B cell (primary cell): ENCODE measurements around the gene NTPCR. TPM values are rescaled to one million over a fixed set of nuclear protein-coding genes. Genes with fewer than 3 reads are reported as not detected.

ENCODE experiments used
- ATAC-seq: fragments of 200-7000 bp; cut with Tn5 transposase; one replicate; pipeline ENCODE4 v1.10.0; 2021; ENCODE audit warnings: low read depth, mild to moderate bottlenecking, moderate number of reproducible peaks, moderate library complexity
- CTCF ChIA-PET: fragments of 350-600 bp; sonication (Branson Sonifier 250); formaldehyde crosslinking; loops from one replicate; lab custom pipeline; 2021; ENCODE audit warnings: antibody characterized with exemption, inconsistent platforms; lab: Charles Lee
- POLR2A ChIA-PET: fragments of 350-600 bp; sonication (Branson Sonifier 250); formaldehyde crosslinking; loops from one replicate; lab custom pipeline; 2021; ENCODE audit warnings: antibody characterized with exemption; lab: Charles Lee
- DNase-seq: peaks from one replicate; pipeline ENCODE4 v3.0.0; 2013
- H2AFZ ChIP-seq: 2 replicates; pipeline ENCODE4 v1.6.1; 2012; ENCODE audit warnings: mild to moderate bottlenecking, low read depth, low read length; ENCODE audit not compliant: insufficient read depth, poor library complexity, severe bottlenecking
- H3K27ac ChIP-seq, 2 donors: 1 replicate in 1 of 2; 2 replicates in 1 of 2; pipeline ENCODE4 v1.5.1; 2012 to 2013; ENCODE audit warnings: low read length in 2 of 2, mild to moderate bottlenecking in 2 of 2, moderate library complexity in 1 of 2
- H3K27me3 ChIP-seq, 4 experiments: fragments of 200-600 bp in 1 of 4; sonication (generic) in 1 of 4; replicated peaks in 1 of 4; 1 replicate in 2 of 4; 2 replicates in 2 of 4; pipeline versions ENCODE4 v1.6.1 to v1.7.0; 2013 to 2016; ENCODE audit warnings: low read length in 3 of 4, mild to moderate bottlenecking in 2 of 4, mixed read lengths in 1 of 4, moderate library complexity in 1 of 4; ENCODE audit not compliant: insufficient read depth in 4 of 4, control insufficient read depth in 3 of 4; ENCODE audit errors: control extremely low read depth in 1 of 4
- H3K36me3 ChIP-seq, 2 experiments: replicated peaks in 1 of 2; 1 replicate in 1 of 2; 2 replicates in 1 of 2; pipeline versions ENCODE4 v1.6.1 to v1.7.1; 2013; ENCODE audit warnings: low read length in 1 of 2; ENCODE audit not compliant: insufficient read depth in 2 of 2, control insufficient read depth in 1 of 2; ENCODE audit errors: control extremely low read depth in 1 of 2, extremely low read depth in 1 of 2
- H3K4me1 ChIP-seq, 2 donors: fragments of 200-600 bp in 1 of 2; sonication (generic) in 1 of 2; 1 replicate in 1 of 2; 2 replicates in 1 of 2; pipeline versions ENCODE4 v1.5.1 to v1.6.1; 2013 to 2017; ENCODE audit warnings: low read length in 2 of 2; ENCODE audit not compliant: control insufficient read depth in 2 of 2, insufficient read depth in 2 of 2
- H3K4me2 ChIP-seq: replicated peaks from 2 replicates; pipeline ENCODE3; 2012; ENCODE audit warnings: mild to moderate bottlenecking, low read depth, low read length; ENCODE audit not compliant: poor library complexity, severe bottlenecking
- H3K4me3 ChIP-seq, 5 experiments: fragments of 200-600 bp in 1 of 5; sonication (generic) in 1 of 5; 1 replicate in 3 of 5; 2 replicates in 2 of 5; pipeline versions ENCODE4 v1.5.1 to v1.7.0; 2011 to 2016; ENCODE audit warnings: low read length in 4 of 5, mild to moderate bottlenecking in 4 of 5, low read depth in 2 of 5, control low read depth in 1 of 5, moderate library complexity in 1 of 5; ENCODE audit not compliant: insufficient read depth in 1 of 5; ENCODE audit errors: control extremely low read depth in 1 of 5, extremely low read depth in 1 of 5
- H3K79me2 ChIP-seq: fragments of 200-600 bp; sonication (generic); one replicate; pipeline ENCODE4 v1.6.0; 2016; ENCODE audit warnings: low read length; ENCODE audit not compliant: control insufficient read depth, insufficient read depth
- H3K9ac ChIP-seq: fragments of 200-600 bp; sonication (generic); 2 replicates; pipeline ENCODE4 v1.6.1; 2017; ENCODE audit warnings: mild to moderate bottlenecking, low read length, moderate library complexity
- H3K9me3 ChIP-seq, 3 donors: one replicate each; pipeline versions ENCODE4 v1.6.1 to v1.7.1; 2013; ENCODE audit warnings: low read length in 2 of 3; ENCODE audit not compliant: control insufficient read depth in 2 of 3, insufficient read depth in 1 of 3; ENCODE audit errors: control extremely low read depth in 1 of 3
- H4K20me1 ChIP-seq: 2 replicates; pipeline ENCODE4 v1.6.0; 2012; ENCODE audit warnings: mild to moderate bottlenecking, low read length; ENCODE audit not compliant: insufficient read depth, control insufficient read depth, poor library complexity, severe bottlenecking
- H3K27ac Mint-ChIP-seq: one replicate; pipeline ENCODE4 v1.8.0; 2021; ENCODE audit warnings: mixed read lengths
- H3K27me3 Mint-ChIP-seq: one replicate; pipeline ENCODE4 v1.8.0; 2021; ENCODE audit warnings: mixed read lengths
- H3K4me1 Mint-ChIP-seq: one replicate; pipeline ENCODE4 v1.8.0; 2021; ENCODE audit warnings: mixed read lengths
- H3K4me3 Mint-ChIP-seq: one replicate; pipeline ENCODE4 v1.8.0; 2021; ENCODE audit warnings: mixed read lengths
- H3K9me3 Mint-ChIP-seq: one replicate; pipeline ENCODE4 v1.8.0; 2022; ENCODE audit warnings: mixed read lengths; ENCODE audit not compliant: insufficient read depth
- EZH2 ChIP-seq: IDR thresholded peaks from 2 replicates; pipeline ENCODE4 v1.6.1; 2012; ENCODE audit warnings: borderline replicate concordance, low read depth, mild to moderate bottlenecking, moderate library complexity, low read length; ENCODE audit not compliant: insufficient read depth, poor library complexity, severe bottlenecking
- WGBS: methylation state at CpG from one replicate; pipeline ENCODE4 v1.1.5; 2013; ENCODE audit warnings: missing lambda C conversion rate; ENCODE audit not compliant: insufficient coverage; 5-methylcytosine and 5-hydroxymethylcytosine counted together
- intact Hi-C: fragments of 100-400 bp; cut with micrococcal nuclease; formaldehyde crosslinking; loops from one replicate; pipeline ENCODE4 v1.10.0; 2022
- polyA plus RNA-seq: library from polyadenylated mRNA; depleted of rRNA; stranded (reverse); fragments of >200 nt; gene quantifications from 2 replicates; pipeline ENCODE4 v1.2.3, GENCODE V29; 2012
- total RNA-seq, 2 donors: library from RNA; stranded (reverse); fragments of 120-200 nt in 1 of 2; gene quantifications; 1 replicate in 1 of 2; 2 replicates in 1 of 2; pipeline versions ENCODE4 v1.2.3 to v1.2.4, GENCODE V29; 2013 to 2022
- TF ChIP-seq, protein P1 (sequence below): fragments of 200-600 bp; IDR thresholded peaks from one replicate; pipeline ENCODE4 v1.8.0; 2022; ENCODE audit warnings: antibody characterized with exemption, mild to moderate bottlenecking

The NTPCR gene
- total and polyA plus RNA-seq, 2 donors (not counting 1 experiment from before 2014, with no cell fraction given), result 7.6 to 16.5 TPM

DNA sequence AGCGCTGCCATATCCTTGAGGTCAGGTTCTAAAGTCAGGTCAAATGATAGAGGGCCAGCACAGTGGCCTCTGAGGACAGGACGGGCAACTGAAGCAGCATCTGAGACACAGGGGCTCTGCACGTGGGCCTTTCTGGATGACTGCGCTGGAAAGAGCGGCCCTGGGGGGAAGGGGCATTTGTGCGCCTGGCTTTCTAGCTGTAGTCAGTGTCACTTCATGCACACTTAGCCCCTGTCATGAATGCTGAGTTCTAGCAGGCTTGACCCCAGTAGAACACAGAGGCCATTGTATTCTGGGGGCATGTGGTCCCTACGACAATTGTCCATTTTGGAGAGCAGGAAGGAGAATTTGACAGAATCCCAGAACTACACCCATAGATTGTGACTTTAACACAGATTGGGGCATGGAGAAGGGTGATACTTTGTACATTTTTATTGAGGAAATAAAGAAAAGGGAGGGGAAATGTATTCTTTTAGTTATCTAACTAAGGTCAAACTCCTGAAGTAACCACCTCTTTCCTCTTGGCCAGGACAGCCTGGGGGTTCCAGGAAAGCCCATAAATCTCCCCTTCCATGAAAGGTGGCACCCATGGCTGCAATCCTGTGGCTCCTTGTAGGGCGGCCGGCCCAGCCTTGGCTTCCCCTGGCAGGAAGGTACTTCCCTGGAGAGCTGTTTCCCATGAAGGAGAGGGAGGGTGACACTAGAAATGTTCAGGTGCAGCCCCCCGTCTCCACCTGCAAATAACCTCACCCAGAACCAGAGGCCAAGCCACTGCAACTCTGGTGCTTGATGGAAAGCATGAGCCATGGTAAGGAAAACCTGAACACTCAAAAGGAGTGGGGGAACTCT, 34.4 kb downstream of the NTPCR start:
- H2AFZ ChIP-seq, result no peak overlapping the region
- CTCF ChIA-PET, result interaction anchor here (0.7 kb wide), 1 partner anchor 27 kb away, joined by 3 read pairs; no protein-coding TSS in a partner anchor
- H3K27ac ChIP-seq, result no peak overlapping the region
- H3K4me2 ChIP-seq, result no peak overlapping the region
- no peaks in the 10 kb centered on the region for H3K79me2 ChIP-seq
- H3K27me3 ChIP-seq, result no peaks in the 10 kb centered on the region
- no peak overlapping the region for H3K9ac ChIP-seq
- Mint-ChIP-seq H3K27ac (no peak overlapping the region), H3K27me3 (no peaks in the 10 kb centered on the region), H3K9me3 (no peaks in the 10 kb centered on the region), H3K4me1 (no peaks in the 10 kb centered on the region), H3K4me3 (no peak overlapping the region)
- ATAC-seq (no peak), DNase-seq (no peak)
- POLR2A ChIA-PET, result no interaction called here
- H3K4me3 ChIP-seq, result no peak overlapping the region
- intact Hi-C loops, result no loop called here
- H3K4me1 ChIP-seq, result no peaks in the 10 kb centered on the region
- H3K36me3 ChIP-seq, result no peaks in the 10 kb centered on the region
- TF ChIP-seq EZH2, result no peak
- TF ChIP-seq, protein P1, sequence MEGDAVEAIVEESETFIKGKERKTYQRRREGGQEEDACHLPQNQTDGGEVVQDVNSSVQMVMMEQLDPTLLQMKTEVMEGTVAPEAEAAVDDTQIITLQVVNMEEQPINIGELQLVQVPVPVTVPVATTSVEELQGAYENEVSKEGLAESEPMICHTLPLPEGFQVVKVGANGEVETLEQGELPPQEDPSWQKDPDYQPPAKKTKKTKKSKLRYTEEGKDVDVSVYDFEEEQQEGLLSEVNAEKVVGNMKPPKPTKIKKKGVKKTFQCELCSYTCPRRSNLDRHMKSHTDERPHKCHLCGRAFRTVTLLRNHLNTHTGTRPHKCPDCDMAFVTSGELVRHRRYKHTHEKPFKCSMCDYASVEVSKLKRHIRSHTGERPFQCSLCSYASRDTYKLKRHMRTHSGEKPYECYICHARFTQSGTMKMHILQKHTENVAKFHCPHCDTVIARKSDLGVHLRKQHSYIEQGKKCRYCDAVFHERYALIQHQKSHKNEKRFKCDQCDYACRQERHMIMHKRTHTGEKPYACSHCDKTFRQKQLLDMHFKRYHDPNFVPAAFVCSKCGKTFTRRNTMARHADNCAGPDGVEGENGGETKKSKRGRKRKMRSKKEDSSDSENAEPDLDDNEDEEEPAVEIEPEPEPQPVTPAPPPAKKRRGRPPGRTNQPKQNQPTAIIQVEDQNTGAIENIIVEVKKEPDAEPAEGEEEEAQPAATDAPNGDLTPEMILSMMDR, result no peak
- 100% methylated on average over 6 of the region's 10 CpGs for WGBS
- H4K20me1 ChIP-seq, result no peaks in the 10 kb centered on the region
- H3K9me3 ChIP-seq, result no peaks in the 10 kb centered on the region

DNA sequence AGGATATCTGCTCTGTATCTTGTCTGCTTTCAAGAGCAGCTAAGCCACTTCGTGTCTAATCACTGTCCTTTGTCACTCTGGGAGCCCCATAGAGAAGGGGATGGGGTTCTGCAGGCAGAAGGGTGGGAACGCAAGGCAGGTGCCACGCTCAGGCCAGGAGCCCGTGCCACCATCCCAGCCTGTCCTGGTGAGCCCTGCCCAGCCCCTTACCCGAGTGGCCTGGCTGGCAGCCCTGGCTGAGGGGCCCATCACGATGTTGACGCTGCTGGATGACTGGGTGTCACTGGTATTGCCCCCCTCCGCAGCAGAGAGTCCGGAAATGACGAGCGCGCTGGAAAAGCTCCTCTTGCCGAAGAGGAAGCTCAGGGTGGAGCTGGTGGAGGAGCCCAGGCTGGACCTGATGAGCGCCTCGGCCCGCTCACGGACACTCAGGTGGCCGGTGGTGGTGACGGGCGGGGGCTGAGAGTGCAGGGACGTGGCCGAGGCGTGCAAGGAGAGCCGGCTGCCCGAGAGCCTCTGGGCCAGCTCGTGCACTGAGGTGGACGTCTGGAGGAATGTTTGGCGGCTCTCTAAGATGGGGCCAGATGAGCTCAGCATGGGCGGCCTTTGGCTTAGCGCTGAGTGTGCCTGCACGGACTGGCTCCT, 35.6 kb downstream of the NTPCR start:
- H3K9me3 Mint-ChIP-seq, result no peaks in the 10 kb centered on the region
- 98% methylated on average over 31 of the region's 31 CpGs for WGBS
- Histone ChIP-seq H4K20me1 (no peaks in the 10 kb centered on the region), H2AFZ (no peak overlapping the region), H3K27ac (no peak overlapping the region), H3K36me3 (no peaks in the 10 kb centered on the region), H3K4me3 (no peak overlapping the region), H3K27me3 (no peaks in the 10 kb centered on the region), H3K4me2 (no peak overlapping the region), H3K9ac (no peak overlapping the region), H3K4me1 (no peaks in the 10 kb centered on the region), H3K9me3 (no peaks in the 10 kb centered on the region), H3K79me2 (no peaks in the 10 kb centered on the region)
- TF ChIP-seq EZH2, result no peak
- TF ChIP-seq, protein P1, result no peak
- no peaks in the 10 kb centered on the region for H3K4me1 Mint-ChIP-seq
- ChIA-PET CTCF (no interaction called here), POLR2A (no interaction called here)
- ATAC-seq, result no peak
- no peaks in the 10 kb centered on the region for H3K27me3 Mint-ChIP-seq
- DNase-seq, result no peak
- H3K27ac Mint-ChIP-seq, result no peak overlapping the region
- intact Hi-C loops, result no loop called here
- no peak overlapping the region for H3K4me3 Mint-ChIP-seq
